SK-N-MC (cell line): ENCODE measurements around the gene ELK4.

Experiments used
- EZH2 ChIP-seq: fragments of 200-600 bp; sonication (generic); IDR thresholded peaks from one replicate; pipeline ENCODE4 v1.6.1; 2017; ENCODE audit warnings: antibody characterized with exemption
- POLR2AphosphoS5 ChIP-seq: IDR thresholded peaks from 2 replicates; pipeline ENCODE4 v1.6.1; 2012; ENCODE audit warnings: mild to moderate bottlenecking, low read depth, low read length, borderline replicate concordance

DNA sequence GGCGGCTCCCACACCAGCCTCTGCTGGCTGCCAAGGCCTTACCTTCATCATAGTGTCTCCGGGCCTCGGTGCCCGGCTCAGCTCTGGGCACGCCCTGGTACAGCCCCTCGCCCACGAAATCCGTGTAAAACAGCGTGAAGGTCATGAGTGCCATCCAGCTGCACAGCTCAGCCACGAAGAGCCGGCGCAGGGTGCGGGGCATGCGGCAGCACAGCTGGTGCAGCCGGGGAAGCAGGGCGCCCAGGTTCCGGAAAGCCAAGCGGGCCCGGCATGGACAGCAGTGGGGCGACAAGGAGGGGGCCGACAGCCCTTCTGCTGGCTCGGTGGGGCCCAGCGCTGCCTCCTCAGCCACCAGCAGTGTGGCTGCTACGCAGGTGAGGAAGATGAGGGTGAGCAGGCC, 31.0 kb upstream of the ELK4 start:
- TF ChIP-seq POLR2AphosphoS5 (no peak), EZH2 (no peak)
